ENCODE measurements around the gene SSUH2.

SSUH2 gene

GRCh38 chr3:8642001-8642400 lies 2.6 kb downstream of the SSUH2 start:
- in situ Hi-C loops (cut with MboI; ENCODE audit: low sequenced_read_pairs): no loop called here

- in situ Hi-C loops (cut with MboI; ENCODE audit: low sequenced_read_pairs): no loop called here
These were observed 3.1 kb downstream of the SSUH2 start for GRCh38 chr3:8641472-8641871.

- in situ Hi-C loops (cut with MboI; ENCODE audit: low sequenced_read_pairs): no loop called here
These were observed 4.4 kb downstream of the SSUH2 start for GRCh38 chr3:8640223-8640622.

GRCh38 chr3:8639659-8640000 lies 5.0 kb downstream of the SSUH2 start:
- in situ Hi-C loops (cut with MboI; ENCODE audit: low sequenced_read_pairs): no loop called here

GRCh38 chr3:8638994-8639658 lies 5.5 kb downstream of the SSUH2 start:
- in situ Hi-C loops (cut with MboI; ENCODE audit: low sequenced_read_pairs): no loop called here

GRCh38 chr3:8637348-8637747 lies 7.2 kb downstream of the SSUH2 start:
- in situ Hi-C loops (cut with MboI; ENCODE audit: low sequenced_read_pairs): no loop called here

- in situ Hi-C loops (cut with MboI; ENCODE audit: low sequenced_read_pairs): no loop called here
These were observed 9.0 kb downstream of the SSUH2 start for GRCh38 chr3:8635631-8636030.

- in situ Hi-C loops (cut with MboI; ENCODE audit: low sequenced_read_pairs): no loop called here
These were observed 9.5 kb downstream of the SSUH2 start for GRCh38 chr3:8635125-8635524.

GRCh38 chr3:8632402-8633237 lies 12.0 kb downstream of the SSUH2 start:
- in situ Hi-C loops (cut with MboI; ENCODE audit: low sequenced_read_pairs): no loop called here

GRCh38 chr3:8631661-8632060 lies 12.9 kb downstream of the SSUH2 start:
- in situ Hi-C loops (cut with MboI; ENCODE audit: low sequenced_read_pairs): no loop called here

GRCh38 chr3:8629151-8630021 lies 15.2 kb downstream of the SSUH2 start:
- in situ Hi-C loops (cut with MboI; ENCODE audit: low sequenced_read_pairs): no loop called here

- in situ Hi-C loops (cut with MboI; ENCODE audit: low sequenced_read_pairs): no loop called here
These were observed 16.6 kb downstream of the SSUH2 start for GRCh38 chr3:8627949-8628348.

- in situ Hi-C loops (cut with MboI; ENCODE audit: low sequenced_read_pairs): no loop called here
These were observed 17.2 kb downstream of the SSUH2 start for GRCh38 chr3:8627201-8627940.

- in situ Hi-C loops (cut with MboI; ENCODE audit: low sequenced_read_pairs): no loop called here
These were observed 18.6 kb downstream of the SSUH2 start for GRCh38 chr3:8625991-8626390.

- in situ Hi-C loops (cut with MboI; ENCODE audit: low sequenced_read_pairs): no loop called here
These were observed 20.0 kb downstream of the SSUH2 start for GRCh38 chr3:8624612-8625011.

GRCh38 chr3:8623741-8624140 lies 20.9 kb downstream of the SSUH2 start:
- in situ Hi-C loops (cut with MboI; ENCODE audit: low sequenced_read_pairs): no loop called here

GRCh38 chr3:8622873-8623691 lies 21.5 kb downstream of the SSUH2 start:
- in situ Hi-C loops (cut with MboI; ENCODE audit: low sequenced_read_pairs): no loop called here

GRCh38 chr3:8621872-8622271 lies 22.7 kb downstream of the SSUH2 start:
- in situ Hi-C loops (cut with MboI; ENCODE audit: low sequenced_read_pairs): no loop called here

- in situ Hi-C loops (cut with MboI; ENCODE audit: low sequenced_read_pairs): no loop called here
These were observed 23.5 kb downstream of the SSUH2 start for GRCh38 chr3:8621141-8621540.

GRCh38 chr3:8619548-8619947 lies 25.1 kb downstream of the SSUH2 start:
- in situ Hi-C loops (cut with MboI; ENCODE audit: low sequenced_read_pairs): no loop called here

All from HL-60/S4 treated with retinoic acid at 250 ng/mL for 4 days and 3 days (cell line).